LNCAP (cell line): ENCODE measurements around the gene UNC5B.

ENCODE experiments used
- CTCF ChIP-seq: fragments of 450-650 bp; IDR thresholded peaks from 2 replicates; pipeline ENCODE4 v1.5.1; 2017; ENCODE audit warnings: mild to moderate bottlenecking

Gene UNC5B

GRCh38 chr10:71185209-71185608 lies 27.2 kb upstream of the UNC5B start:
- TF ChIP-seq CTCF, result no peak

GRCh38 chr10:71187197-71187596 lies 25.2 kb upstream of the UNC5B start:
- no peak for TF ChIP-seq CTCF

- TF ChIP-seq CTCF, result no peak
Observed at GRCh38 chr10:71187600-71187999, 24.8 kb upstream of the UNC5B start.

GRCh38 chr10:71188201-71188600 lies 24.2 kb upstream of the UNC5B start:
- TF ChIP-seq CTCF, result no peak

- TF ChIP-seq CTCF, result no peak
Observed at GRCh38 chr10:71191019-71191418, 21.4 kb upstream of the UNC5B start.

GRCh38 chr10:71191551-71192076 lies 20.8 kb upstream of the UNC5B start:
- TF ChIP-seq CTCF, result no peak

- no peak for TF ChIP-seq CTCF
Observed at GRCh38 chr10:71193516-71193915, 18.9 kb upstream of the UNC5B start.

GRCh38 chr10:71197955-71198354 lies 14.4 kb upstream of the UNC5B start:
- no peak for TF ChIP-seq CTCF
